ENCODE data around the gene COBLL1.

COBLL1 gene

DNA sequence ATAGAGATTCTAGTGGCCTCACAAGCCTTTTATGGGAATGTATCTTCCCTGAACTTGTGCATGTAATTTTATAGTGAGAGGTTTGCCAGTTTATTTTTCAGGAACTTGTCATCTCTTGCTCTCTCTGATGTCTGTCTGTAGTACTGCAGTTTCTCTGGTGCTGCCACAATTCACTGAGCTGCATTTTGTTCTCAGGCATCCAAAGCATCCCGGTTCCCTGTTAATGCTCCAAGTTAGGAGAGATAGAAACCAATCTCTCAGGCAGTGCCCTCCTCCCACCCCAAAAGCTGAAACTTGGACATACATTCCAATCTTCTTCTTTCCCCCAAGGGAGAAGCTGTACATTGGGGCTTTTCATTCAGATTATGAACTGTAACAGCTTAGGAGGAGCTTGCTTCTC, 190.3 kb downstream of the COBLL1 start:
- no peak for FAIRE-seq
- no peak for TF ChIP-seq PAX5 (IDR thresholded peaks at IDR 0.05; ENCODE audit: insufficient read depth, low read length, severe bottlenecking)
- no peak for TF ChIP-seq POLR2A (IDR thresholded peaks at IDR 0.05; ENCODE audit: low read depth, low read length)
- TF ChIP-seq TAF1 (IDR thresholded peaks at IDR 0.05; ENCODE audit: low read depth, low read length) = no peak
- TF ChIP-seq POLR2AphosphoS5 (IDR thresholded peaks at IDR 0.05; ENCODE audit: low read depth, low read length) = no peak
- TF ChIP-seq SPI1 (IDR thresholded peaks at IDR 0.05; ENCODE audit: low read depth, low read length) = no peak
- TF ChIP-seq POU2F2 (IDR thresholded peaks at IDR 0.05; ENCODE audit: low read depth, low read length) = no peak

GRCh38 chr2:164644036-164644700, 197.5 kb downstream of the COBLL1 start:
- FAIRE-seq = no peak
- DNase-seq (ENCODE audit: insufficient read length, low spot score) = no peak
- TF ChIP-seq TAF1 (IDR thresholded peaks at IDR 0.05; ENCODE audit: low read depth, low read length) (no peak), POU2F2 (IDR thresholded peaks at IDR 0.05; ENCODE audit: low read depth, low read length) (no peak), PAX5 (IDR thresholded peaks at IDR 0.05; ENCODE audit: insufficient read depth, low read length, severe bottlenecking) (no peak), POLR2AphosphoS5 (IDR thresholded peaks at IDR 0.05; ENCODE audit: low read depth, low read length) (no peak), SPI1 (IDR thresholded peaks at IDR 0.05; ENCODE audit: low read depth, low read length) (no peak), POLR2A (IDR thresholded peaks at IDR 0.05; ENCODE audit: low read depth, low read length) (no peak)

More for the DNA sequence above, 190.3 kb downstream of the COBLL1 start:
- no peak for DNase-seq (ENCODE audit: insufficient read length, low spot score)

DNA sequence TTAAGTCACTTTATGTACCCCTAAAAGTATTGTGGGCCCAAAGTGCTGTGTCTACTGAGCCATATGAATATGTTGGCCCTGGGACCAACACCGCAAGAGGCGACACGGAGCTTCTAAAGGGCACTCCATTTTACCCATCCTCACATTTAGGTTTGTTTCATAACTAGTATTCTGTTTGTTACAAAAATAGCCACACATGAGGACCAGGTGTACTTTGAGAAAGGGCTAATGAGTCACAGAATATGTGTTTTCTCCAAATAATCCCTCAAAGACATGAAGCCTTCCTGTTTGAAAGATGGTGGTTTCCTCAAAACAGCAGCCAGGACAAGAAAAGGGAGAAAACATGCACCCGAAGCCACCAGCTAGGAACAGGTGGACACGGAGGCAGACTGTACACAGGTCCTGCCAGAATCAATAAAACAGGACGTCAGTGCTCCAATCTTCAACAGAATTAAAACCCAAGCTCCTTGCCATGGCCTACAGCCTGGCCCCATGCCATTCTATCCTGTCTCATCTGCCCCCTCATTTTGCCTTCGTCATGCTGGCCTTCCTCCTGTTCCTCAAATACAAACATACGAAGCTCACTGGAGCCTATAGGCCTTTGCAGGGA, 198.6 kb downstream of the COBLL1 start:
- DNase-seq (ENCODE audit: insufficient read length, low spot score) (no peak), FAIRE-seq (no peak)
- TF ChIP-seq POU2F2 (IDR thresholded peaks at IDR 0.05; ENCODE audit: low read depth, low read length) = no peak
- TF ChIP-seq POLR2A (IDR thresholded peaks at IDR 0.05; ENCODE audit: low read depth, low read length) = no peak
- TF ChIP-seq PAX5 (IDR thresholded peaks at IDR 0.05; ENCODE audit: insufficient read depth, low read length, severe bottlenecking) = no peak
- no peak for TF ChIP-seq TAF1 (IDR thresholded peaks at IDR 0.05; ENCODE audit: low read depth, low read length)
- TF ChIP-seq POLR2AphosphoS5 (IDR thresholded peaks at IDR 0.05; ENCODE audit: low read depth, low read length) = no peak
- TF ChIP-seq SPI1 (IDR thresholded peaks at IDR 0.05; ENCODE audit: low read depth, low read length) = no peak

DNA sequence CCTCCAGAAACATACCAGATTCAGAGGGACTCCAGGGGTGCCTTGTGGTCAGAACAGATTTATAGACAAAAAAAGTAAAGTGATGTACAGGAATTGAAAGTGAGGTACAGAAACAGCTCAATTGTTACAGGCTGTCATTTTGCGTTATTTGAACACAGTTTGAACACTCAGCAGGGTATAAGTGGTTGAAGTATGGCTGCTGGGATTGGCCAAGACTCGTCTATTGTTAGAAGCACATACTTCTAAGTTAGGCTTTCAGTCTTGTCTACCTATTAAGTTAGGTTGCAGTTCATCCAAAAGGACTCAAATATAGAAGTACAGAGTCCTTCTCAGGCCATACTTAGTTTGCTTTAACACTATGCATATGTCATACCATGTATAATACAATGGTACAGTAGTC, 199.4 kb downstream of the COBLL1 start:
- no peak for FAIRE-seq
- TF ChIP-seq TAF1 (IDR thresholded peaks at IDR 0.05; ENCODE audit: low read depth, low read length) = no peak
- TF ChIP-seq POU2F2 (IDR thresholded peaks at IDR 0.05; ENCODE audit: low read depth, low read length) = no peak
- no peak for TF ChIP-seq SPI1 (IDR thresholded peaks at IDR 0.05; ENCODE audit: low read depth, low read length)
- no peak for TF ChIP-seq POLR2A (IDR thresholded peaks at IDR 0.05; ENCODE audit: low read depth, low read length)
- no peak for TF ChIP-seq POLR2AphosphoS5 (IDR thresholded peaks at IDR 0.05; ENCODE audit: low read depth, low read length)
- no peak for TF ChIP-seq PAX5 (IDR thresholded peaks at IDR 0.05; ENCODE audit: insufficient read depth, low read length, severe bottlenecking)

More for the DNA sequence above, 199.4 kb downstream of the COBLL1 start:
- no peak for DNase-seq (ENCODE audit: insufficient read length, low spot score)
